T-cell (primary cell): ENCODE data around the gene ROCK2. TPM values are rescaled to one million over a fixed set of nuclear protein-coding genes. Genes with fewer than 3 reads are reported as not detected.

ENCODE experiments used
- ATAC-seq, 4 experiments: fragments of 200-7000 bp in 3 of 4; fragments of 150-1000 bp in 1 of 4; cut with Tn5 transposase; replicated peaks in 1 of 4; 1 replicate in 3 of 4; 2 replicates in 1 of 4; pipeline ENCODE4 v1.10.0; 2021; ENCODE audit warnings: moderate library complexity in 3 of 4, mild to moderate bottlenecking in 2 of 4, moderate number of reproducible peaks in 1 of 4
- CTCF ChIA-PET, 2 donors: fragments of 300-600 bp; sonication (Branson Sonifier 250); formaldehyde crosslinking; loops; one replicate each; lab custom pipeline; 2022; ENCODE audit warnings: antibody characterized with exemption in 2 of 2; lab: Charles Lee
- POLR2A ChIA-PET, 2 donors: fragments of 300-600 bp; sonication (Branson Sonifier 250); formaldehyde crosslinking; loops; one replicate each; lab custom pipeline; 2022; ENCODE audit warnings: antibody characterized with exemption in 2 of 2; lab: Charles Lee
- DNase-seq, 35 experiments: peaks; one replicate each; pipeline versions ENCODE4 v3.0.0 to v3.0.0-alpha.2; 2013 to 2023
- H3K27ac ChIP-seq: one replicate; pipeline ENCODE4 v1.5.1; 2013; ENCODE audit warnings: low read length
- H3K27me3 ChIP-seq, 2 experiments: replicated peaks in 1 of 2; 1 replicate in 1 of 2; 2 replicates in 1 of 2; pipeline versions ENCODE4 v1.6.1 to v1.7.0; 2013; ENCODE audit warnings: low read length in 1 of 2, mixed read lengths in 1 of 2; ENCODE audit not compliant: control insufficient read depth in 2 of 2, insufficient read depth in 2 of 2; ENCODE audit errors: extremely low read depth in 1 of 2
- H3K36me3 ChIP-seq, 2 donors: 1 replicate in 1 of 2; 2 replicates in 1 of 2; pipeline versions ENCODE4 v1.6.1 to v1.7.0; 2013; ENCODE audit warnings: low read length in 1 of 2; ENCODE audit not compliant: control insufficient read depth in 2 of 2, insufficient read depth in 1 of 2; ENCODE audit errors: extremely low read depth in 1 of 2
- H3K4me1 ChIP-seq, 2 experiments: 1 replicate in 1 of 2; 2 replicates in 1 of 2; pipeline versions ENCODE4 v1.6.1 to v1.7.0; 2013; ENCODE audit warnings: low read length in 2 of 2, mixed read lengths in 1 of 2; ENCODE audit not compliant: insufficient read depth in 2 of 2, control insufficient read depth in 1 of 2; ENCODE audit errors: extremely low read depth in 1 of 2
- H3K4me3 ChIP-seq, 2 donors: 1 replicate in 1 of 2; 2 replicates in 1 of 2; pipeline versions ENCODE4 v1.5.1 to v1.7.0; 2013; ENCODE audit warnings: mild to moderate bottlenecking in 2 of 2, low read length in 1 of 2, moderate library complexity in 1 of 2; ENCODE audit not compliant: control insufficient read depth in 1 of 2; ENCODE audit errors: extremely low read depth in 1 of 2
- H3K9me3 ChIP-seq: 2 replicates; pipeline ENCODE4 v1.7.0; 2013
- H3K27ac Mint-ChIP-seq, 2 donors: one replicate each; pipeline ENCODE4 v1.8.0; 2020 to 2021; ENCODE audit warnings: mild to moderate bottlenecking in 2 of 2, mixed read lengths in 2 of 2
- H3K27me3 Mint-ChIP-seq, 2 donors: one replicate each; pipeline ENCODE4 v1.8.0; 2021 to 2022; ENCODE audit warnings: mixed read lengths in 2 of 2
- H3K36me3 Mint-ChIP-seq: one replicate; pipeline ENCODE4 v1.8.0; 2021; ENCODE audit warnings: mixed read lengths
- H3K4me1 Mint-ChIP-seq, 3 donors: one replicate each; pipeline ENCODE4 v1.8.0; 2020 to 2022; ENCODE audit warnings: mixed read lengths in 3 of 3, mild to moderate bottlenecking in 1 of 3
- H3K4me3 Mint-ChIP-seq, 3 donors: one replicate each; pipeline ENCODE4 v1.8.0; 2020 to 2022; ENCODE audit warnings: mild to moderate bottlenecking in 3 of 3, mixed read lengths in 3 of 3, moderate library complexity in 3 of 3
- H3K9me3 Mint-ChIP-seq, 3 donors: one replicate each; pipeline ENCODE4 v1.8.0; 2020 to 2022; ENCODE audit warnings: mixed read lengths in 3 of 3
- WGBS: methylation state at CpG from one replicate; pipeline ENCODE4 v1.1.5; 2013; ENCODE audit warnings: missing lambda C conversion rate; ENCODE audit not compliant: insufficient coverage; 5-methylcytosine and 5-hydroxymethylcytosine counted together
- total RNA-seq, 35 experiments: library from RNA in 6 of 35; stranded (reverse) in 6 of 35; fragments of 120-200 nt in 1 of 35; gene quantifications; one replicate each; pipeline versions ENCODE4 v1.2.1 to v1.2.4 and lab custom pipeline; 2013 to 2026

ROCK2 gene
- total RNA-seq, 5 donors from 2014 or later (not counting 1 experiment from before 2014, with no cell fraction given), result 15.5 to 22.3 (median 18.6) TPM

GRCh38 chr2:11160256-11160655 is 184.2 kb downstream of the ROCK2 start:
- peaks cover 2 to 7% of the 10 kb centered on the region in 2 donors for H3K36me3 ChIP-seq
- Mint-ChIP-seq H3K4me3 (no peak overlapping the region), H3K27me3 (no peaks in the 10 kb centered on the region), H3K27ac (peak overlapping the region; percentile 82 to 86), H3K36me3 (peaks cover 7% of the 10 kb centered on the region), H3K9me3 (no peaks in the 10 kb centered on the region), H3K4me1 (peaks cover 19 to 39% (median 30%) of the 10 kb centered on the region in 3 donors)
- ATAC-seq (no peak), DNase-seq (no peak)
- no peaks in the 10 kb centered on the region for H3K9me3 ChIP-seq
- no peaks in the 10 kb centered on the region for H3K27me3 ChIP-seq
- H3K27ac ChIP-seq, result no peak overlapping the region
- ChIA-PET CTCF (interaction anchor here in 1 of 2 donors (0.8 kb wide), 1 partner anchor 146 kb away, joined by 5 read pairs; no protein-coding TSS in a partner anchor), POLR2A (no interaction called here)
- H3K4me3 ChIP-seq, result no peak overlapping the region
- 86% methylated on average over 10 of the region's 13 CpGs for WGBS
- peaks cover 5 to 38% of the 10 kb centered on the region in 2 experiments for H3K4me1 ChIP-seq

DNA sequence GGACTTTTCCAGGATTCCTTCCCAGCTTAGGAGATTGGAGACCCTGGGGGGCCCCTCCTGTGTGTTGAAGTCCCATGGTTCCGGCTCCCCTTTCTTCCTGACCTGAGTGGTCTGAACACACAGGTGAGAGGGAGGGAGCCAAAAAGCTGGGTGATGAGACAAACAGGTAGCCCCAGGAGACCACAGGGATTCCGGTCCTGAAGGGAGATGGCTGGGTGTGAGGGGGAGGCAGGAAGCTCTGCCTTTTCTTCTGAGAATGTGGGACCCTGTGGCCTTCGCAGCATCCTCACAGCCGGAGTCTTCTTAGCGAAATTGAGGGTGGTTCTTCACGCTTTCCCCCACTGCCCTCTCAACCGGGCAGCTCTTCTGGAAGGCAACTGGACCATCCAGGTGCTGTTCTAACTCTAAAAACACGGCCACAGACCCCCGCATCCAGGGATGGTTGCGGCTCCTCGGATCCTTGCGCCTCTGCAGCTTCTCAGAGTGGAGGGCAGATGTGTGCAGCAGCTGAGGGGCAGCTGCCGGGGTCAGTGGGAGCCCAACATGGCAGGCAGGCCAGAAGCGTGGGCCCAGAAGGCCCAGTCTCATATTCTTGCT is 184.8 kb downstream of the ROCK2 start:
- Histone ChIP-seq H3K36me3 (peaks cover 2 to 7% of the 10 kb centered on the region in 2 donors), H3K27ac (no peak overlapping the region), H3K27me3 (no peaks in the 10 kb centered on the region), H3K4me1 (peaks cover 5 to 40% of the 10 kb centered on the region in 2 experiments), H3K9me3 (no peaks in the 10 kb centered on the region), H3K4me3 (no peak overlapping the region)
- no peak for ATAC-seq
- ChIA-PET POLR2A (no interaction called here), CTCF (no interaction called here)
- DNase-seq, result no peak
- H3K4me3 Mint-ChIP-seq, result no peak overlapping the region
- H3K36me3 Mint-ChIP-seq, result peaks cover 7% of the 10 kb centered on the region
- H3K27ac Mint-ChIP-seq, result peak overlapping the region in 1 of 2 donors; percentile 39
- 90% methylated on average over 10 of the region's 14 CpGs for WGBS
- peaks cover 19 to 39% (median 30%) of the 10 kb centered on the region in 3 donors for H3K4me1 Mint-ChIP-seq
- no peaks in the 10 kb centered on the region for H3K27me3 Mint-ChIP-seq
- no peaks in the 10 kb centered on the region for H3K9me3 Mint-ChIP-seq

DNA sequence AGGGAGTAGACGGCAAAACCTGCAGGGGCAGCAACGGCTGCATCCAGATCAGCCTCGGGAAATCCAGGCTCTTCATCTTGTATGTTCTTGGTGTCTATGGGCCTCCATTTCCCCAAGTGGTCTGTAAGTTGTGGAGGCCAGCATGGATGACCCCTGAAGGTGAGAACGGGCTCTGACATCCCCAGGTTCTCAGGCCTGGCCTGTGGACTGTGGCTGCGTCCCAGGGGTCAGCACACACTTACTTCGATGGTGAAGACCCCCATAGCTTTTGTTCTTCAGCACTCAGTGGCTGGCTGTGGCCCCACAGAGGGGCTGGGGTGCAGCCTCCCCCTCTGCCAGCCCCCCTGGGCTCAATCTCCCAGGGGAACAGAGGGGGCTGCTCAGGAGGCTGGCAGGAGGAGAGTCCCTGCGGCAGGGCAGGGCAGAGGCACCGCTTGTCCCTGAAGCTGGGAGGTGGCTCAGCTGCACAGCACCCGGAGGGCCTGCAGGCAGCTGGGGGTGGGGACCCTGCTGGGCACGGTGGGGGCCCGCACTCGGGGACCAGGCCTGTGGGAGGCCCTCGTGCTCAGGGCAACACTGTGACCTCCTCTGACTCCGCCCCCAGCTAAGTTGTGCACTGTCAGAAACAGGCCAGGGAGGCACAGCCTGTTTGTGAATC is 185.4 kb downstream of the ROCK2 start:
- Histone ChIP-seq H3K9me3 (no peaks in the 10 kb centered on the region), H3K4me3 (no peak overlapping the region), H3K27ac (no peak overlapping the region), H3K36me3 (peaks cover 2 to 7% of the 10 kb centered on the region in 2 donors), H3K27me3 (no peaks in the 10 kb centered on the region), H3K4me1 (peaks cover 8 to 46% of the 10 kb centered on the region in 2 experiments)
- H3K27me3 Mint-ChIP-seq, result no peaks in the 10 kb centered on the region
- H3K27ac Mint-ChIP-seq, result no peak overlapping the region
- WGBS, result 94% methylated on average over 12 of the region's 14 CpGs
- DNase-seq (no peak), ATAC-seq (no peak)
- H3K4me1 Mint-ChIP-seq, result peaks cover 19 to 44% (median 36%) of the 10 kb centered on the region in 3 donors
- H3K36me3 Mint-ChIP-seq, result peaks cover 6% of the 10 kb centered on the region
- no peaks in the 10 kb centered on the region for H3K9me3 Mint-ChIP-seq
- ChIA-PET POLR2A (no interaction called here), CTCF (no interaction called here)
- no peak overlapping the region for H3K4me3 Mint-ChIP-seq

GRCh38 chr2:11157731-11158130 is 186.7 kb downstream of the ROCK2 start:
- peak overlapping the region in 1 of 3 donors; percentile 41 for H3K4me3 Mint-ChIP-seq

GRCh38 chr2:11157296-11157695 is 187.1 kb downstream of the ROCK2 start:
- H3K27me3 ChIP-seq, result no peaks in the 10 kb centered on the region
- H3K27ac ChIP-seq, result no peak overlapping the region
- no peaks in the 10 kb centered on the region for H3K27me3 Mint-ChIP-seq
- peak overlapping the region in 2 of 3 donors; percentile 9 to 34 for H3K4me3 Mint-ChIP-seq
- peaks cover 0 to 2% of the 10 kb centered on the region in 2 donors for H3K36me3 ChIP-seq
- peaks cover 8 to 46% of the 10 kb centered on the region in 2 experiments for H3K4me1 ChIP-seq
- no peak overlapping the region for H3K27ac Mint-ChIP-seq
- WGBS, result 92% methylated on average over 6 of the region's 6 CpGs
- ChIA-PET CTCF (interaction anchor here (0.6 to 0.7 kb wide), 2 partner anchors 28 to 627 kb away, joined by 3 to 7 read pairs; no protein-coding TSS in a partner anchor), POLR2A (no interaction called here)
- H3K4me3 ChIP-seq, result no peak overlapping the region
- peaks cover 19 to 45% (median 36%) of the 10 kb centered on the region in 3 donors for H3K4me1 Mint-ChIP-seq
- H3K9me3 Mint-ChIP-seq, result no peaks in the 10 kb centered on the region
- DNase-seq, result no peak
- H3K36me3 Mint-ChIP-seq, result no peaks in the 10 kb centered on the region
- H3K9me3 ChIP-seq, result no peaks in the 10 kb centered on the region
- no peak for ATAC-seq

More at GRCh38 chr2:11157731-11158130, 186.7 kb downstream of the ROCK2 start:
- no peaks in the 10 kb centered on the region for H3K9me3 Mint-ChIP-seq
- POLR2A ChIA-PET, result no interaction called here
- Histone ChIP-seq H3K9me3 (no peaks in the 10 kb centered on the region), H3K4me3 (no peak overlapping the region), H3K27me3 (no peaks in the 10 kb centered on the region), H3K4me1 (peaks cover 8 to 46% of the 10 kb centered on the region in 2 experiments), H3K27ac (no peak overlapping the region), H3K36me3 (peaks cover 0 to 2% of the 10 kb centered on the region in 2 donors)
- H3K36me3 Mint-ChIP-seq, result no peaks in the 10 kb centered on the region
- no peak for ATAC-seq
- peaks cover 19 to 45% (median 36%) of the 10 kb centered on the region in 3 donors for H3K4me1 Mint-ChIP-seq
- H3K27me3 Mint-ChIP-seq, result no peaks in the 10 kb centered on the region
- 92% methylated on average over 4 of the region's 4 CpGs for WGBS
- DNase-seq, result no peak
- CTCF ChIA-PET, result no interaction called here
- H3K27ac Mint-ChIP-seq, result no peak overlapping the region

GRCh38 chr2:11156396-11157075 is 187.9 kb downstream of the ROCK2 start:
- Histone ChIP-seq H3K36me3 (peaks cover 0 to 2% of the 10 kb centered on the region in 2 donors), H3K27ac (no peak overlapping the region), H3K4me3 (no peak overlapping the region), H3K4me1 (peaks cover 8 to 43% of the 10 kb centered on the region in 2 experiments), H3K27me3 (no peaks in the 10 kb centered on the region), H3K9me3 (no peaks in the 10 kb centered on the region)
- Mint-ChIP-seq H3K4me1 (peaks cover 19 to 41% (median 34%) of the 10 kb centered on the region in 3 donors), H3K4me3 (peak overlapping the region; percentile 75 to 80 (median 78)), H3K9me3 (no peaks in the 10 kb centered on the region), H3K27me3 (no peaks in the 10 kb centered on the region), H3K27ac (no peak overlapping the region), H3K36me3 (no peaks in the 10 kb centered on the region)
- CTCF ChIA-PET, result interaction anchor here (0.6 to 0.7 kb wide), 2 partner anchors 27 to 627 kb away, joined by 3 to 7 read pairs; no protein-coding TSS in a partner anchor
- WGBS, result 98% methylated on average over 8 of the region's 13 CpGs
- DNase-seq (no peak), ATAC-seq (no peak)
- POLR2A ChIA-PET, result interaction anchor here in 1 of 2 donors (1.1 kb wide), 1 partner anchor 26 kb away, joined by 3 read pairs; no protein-coding TSS in a partner anchor
